Ammon's horn (tissue), 1 donor: Measurements from ENCODE around the gene SPAG17.

Experiments used
- DNase-seq: peaks from one replicate; pipeline ENCODE4 v3.0.0-alpha.2; 2016; ENCODE audit warnings: low spot score

The SPAG17 gene

DNA sequence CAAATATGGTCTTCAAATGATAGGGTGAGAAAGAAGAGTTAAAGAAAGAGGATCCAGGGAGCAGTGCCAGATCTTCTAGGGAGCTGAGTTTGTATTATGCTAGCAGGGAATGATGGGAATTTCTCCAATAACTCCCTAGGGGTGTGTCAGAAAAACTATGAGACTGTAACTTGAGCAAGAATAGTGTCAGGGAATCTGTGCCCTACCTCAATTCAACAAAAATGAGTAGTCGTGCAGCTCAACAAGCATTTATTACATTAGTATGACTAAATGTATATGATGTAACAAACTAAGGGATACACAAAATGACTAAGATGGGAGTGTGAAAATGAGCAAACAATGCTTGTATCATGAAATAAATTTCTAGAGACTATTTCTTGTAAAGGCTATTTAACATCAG lies 24.2 kb downstream of the SPAG17 start:
- no peak for DNase-seq

DNA sequence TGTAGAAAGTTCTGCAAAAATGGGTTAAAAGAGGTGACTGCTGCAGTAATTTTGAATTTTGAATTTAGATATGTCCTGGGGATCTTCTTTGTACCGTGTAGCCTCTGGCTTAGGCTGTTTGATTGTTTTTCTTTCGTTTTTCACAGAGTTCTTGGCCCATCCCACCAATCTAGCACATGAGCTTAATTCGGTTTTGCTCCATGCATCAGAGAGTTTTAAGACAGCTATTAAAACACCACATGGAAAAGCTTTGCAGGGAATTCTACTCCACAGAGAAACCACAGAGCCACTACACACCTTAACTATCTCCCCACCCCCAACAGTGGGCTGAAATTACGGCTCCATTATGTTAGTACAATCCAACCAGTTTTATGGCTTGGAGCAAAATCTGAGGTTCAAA lies 25.5 kb downstream of the SPAG17 start:
- no peak for DNase-seq

DNA sequence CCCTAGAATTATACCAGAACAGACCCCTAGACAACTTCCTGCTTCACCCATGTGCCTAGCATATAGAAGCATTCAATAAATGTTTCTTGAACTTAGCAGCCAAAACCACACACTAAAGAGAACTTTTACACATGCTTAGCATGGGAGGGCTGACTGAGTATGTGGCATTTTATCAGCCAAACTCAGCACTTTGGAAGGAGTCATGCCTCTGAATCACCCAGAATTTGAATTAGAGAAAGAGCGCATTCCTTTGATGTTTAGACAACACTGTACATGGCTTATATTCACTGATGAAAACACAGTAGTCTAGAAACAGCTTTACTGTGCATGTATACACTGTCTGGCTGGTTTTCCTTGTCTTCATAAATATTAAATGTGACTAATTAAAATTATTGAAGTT lies 26.1 kb downstream of the SPAG17 start:
- DNase-seq, result no peak

DNA sequence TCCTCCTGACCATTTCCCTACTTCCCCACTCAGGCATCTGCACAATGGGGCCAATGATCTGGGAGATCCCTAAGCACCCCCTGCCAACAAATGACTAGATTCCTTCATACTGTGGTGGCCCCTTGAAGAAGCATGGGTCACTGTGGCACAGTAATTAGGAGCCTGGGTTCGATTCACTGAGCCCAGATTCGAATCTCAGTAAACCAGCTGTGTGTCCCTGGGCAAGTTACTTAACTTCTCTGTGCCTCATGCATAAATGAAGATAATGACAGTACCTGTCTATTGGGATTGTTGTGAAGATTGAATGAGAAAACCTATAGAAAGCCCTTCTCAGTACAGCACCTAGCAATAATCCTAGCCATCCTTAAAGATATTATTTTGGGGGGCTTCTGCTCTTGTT lies 27.5 kb downstream of the SPAG17 start:
- DNase-seq, result no peak

DNA sequence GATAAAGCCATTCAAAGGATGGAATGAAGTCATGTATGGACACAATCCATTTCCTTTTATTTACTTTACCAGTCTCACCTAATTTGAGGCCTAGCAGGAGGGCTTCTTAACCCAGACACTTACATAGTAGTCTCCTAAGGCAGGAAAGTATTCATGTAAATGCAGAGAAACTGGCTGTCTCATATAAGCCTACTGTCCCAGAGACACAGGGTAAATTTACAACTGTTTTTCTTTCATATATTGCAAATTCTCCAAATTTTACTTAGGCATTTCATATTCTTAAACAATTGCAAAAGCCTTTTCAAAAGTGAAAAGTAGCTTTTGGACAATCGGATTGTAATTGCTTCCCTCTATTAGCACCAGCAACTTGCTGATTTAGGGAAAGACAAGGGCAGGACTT lies 29.9 kb downstream of the SPAG17 start:
- DNase-seq, result no peak

DNA sequence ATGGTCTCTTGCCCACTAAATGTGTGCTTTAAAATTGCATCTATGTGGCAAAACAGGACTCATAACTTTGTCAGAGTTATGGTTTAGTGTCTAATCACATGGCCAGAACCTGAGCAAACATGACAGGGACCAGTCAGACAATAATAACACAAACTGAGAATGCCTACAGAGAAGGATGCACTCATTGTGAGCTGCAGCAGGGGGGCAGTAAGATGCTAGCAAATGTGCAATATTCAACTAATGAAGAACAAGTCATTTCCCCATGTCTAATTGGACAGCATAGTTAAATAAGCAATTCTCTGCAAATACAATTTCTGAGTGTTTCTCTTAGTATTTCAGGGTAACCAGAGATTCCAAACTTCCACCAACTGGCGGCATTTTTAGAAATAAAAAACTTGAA lies 30.8 kb downstream of the SPAG17 start:
- DNase-seq, result peak; percentile 36

DNA sequence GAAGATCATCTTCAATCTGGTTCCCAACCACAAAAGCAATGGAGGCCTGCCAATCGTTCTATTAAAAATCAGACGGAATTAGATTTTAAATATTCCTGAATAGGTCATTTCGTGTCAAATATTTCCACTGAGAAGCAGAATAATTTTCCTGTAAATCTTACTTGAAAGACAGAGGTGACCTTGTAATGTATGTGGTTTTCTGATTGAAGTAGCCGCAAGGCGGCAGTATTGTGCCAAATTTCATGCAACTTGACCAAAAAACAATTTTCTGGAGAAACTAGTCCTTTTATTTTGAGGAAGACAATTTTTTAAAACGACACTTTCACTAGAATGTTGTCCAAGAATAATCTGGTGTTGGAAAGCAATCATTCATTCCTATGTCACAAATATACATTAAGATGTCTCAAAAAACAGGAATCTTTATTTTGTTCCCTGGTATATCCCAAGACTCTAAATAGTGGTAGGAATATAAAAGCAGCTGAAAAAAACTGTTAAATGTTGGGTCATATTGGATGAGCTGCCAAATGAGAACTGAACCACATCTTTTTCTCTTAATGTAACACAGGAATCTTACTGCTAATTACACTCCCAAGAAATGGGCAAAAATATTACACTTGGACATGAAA lies 33.6 kb downstream of the SPAG17 start:
- peak; percentile 55 for DNase-seq

DNA sequence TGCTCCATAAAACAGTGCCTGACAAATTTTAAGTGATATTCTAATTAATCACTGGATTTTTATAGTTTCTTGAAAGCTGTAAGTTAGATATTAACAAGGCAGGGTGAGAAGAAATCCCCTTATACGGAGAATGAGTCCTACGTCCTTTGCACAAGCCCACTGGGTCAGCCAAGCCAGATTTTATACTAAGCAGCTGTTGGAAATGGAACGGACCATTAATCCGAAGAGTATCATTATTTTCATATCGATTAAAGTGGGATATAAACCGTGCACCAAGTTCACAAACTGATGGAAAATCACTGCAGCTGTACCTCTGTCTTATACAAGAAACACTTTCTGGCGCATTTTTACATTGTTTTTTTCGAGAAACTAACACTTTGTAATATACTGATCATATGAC lies 35.2 kb downstream of the SPAG17 start:
- DNase-seq, result no peak

DNA sequence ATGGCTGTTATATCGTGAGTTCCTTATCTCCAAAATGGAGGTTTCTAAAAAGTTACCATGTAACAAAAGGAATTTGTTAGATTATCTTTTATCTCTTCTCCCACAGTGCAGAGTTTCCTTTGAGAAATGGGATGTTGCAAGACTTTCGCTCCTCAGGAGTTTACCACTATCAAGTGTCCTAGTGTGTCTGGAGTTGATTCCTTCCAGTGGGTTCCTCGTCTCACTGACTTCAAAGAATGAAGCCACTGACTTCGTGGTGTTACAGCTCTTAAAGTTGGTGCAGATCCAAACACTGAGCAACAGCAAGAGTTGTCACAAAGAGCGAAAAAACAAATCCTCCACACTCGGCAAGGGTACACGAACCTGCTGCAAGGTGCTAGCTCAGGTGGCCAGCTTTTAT lies 37.0 kb downstream of the SPAG17 start:
- DNase-seq, result no peak

DNA sequence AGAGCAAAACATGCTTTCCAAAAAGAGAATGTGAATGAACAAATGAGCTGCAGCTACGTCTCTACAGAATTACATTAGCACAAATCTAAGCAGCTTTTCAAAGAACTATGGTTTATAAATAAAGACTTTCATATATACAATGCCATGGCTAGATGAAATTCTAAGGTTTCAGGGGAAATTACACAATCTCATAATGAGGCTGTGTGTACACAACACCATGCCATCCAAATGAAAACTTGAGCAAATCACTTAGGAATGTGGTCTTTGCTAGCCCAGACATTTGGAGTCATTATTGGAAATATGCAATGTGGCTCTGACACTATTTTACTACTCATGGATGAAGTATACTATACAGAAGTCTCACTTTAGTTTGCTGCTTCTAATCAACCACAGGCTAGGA lies 37.5 kb downstream of the SPAG17 start:
- DNase-seq, result no peak

DNA sequence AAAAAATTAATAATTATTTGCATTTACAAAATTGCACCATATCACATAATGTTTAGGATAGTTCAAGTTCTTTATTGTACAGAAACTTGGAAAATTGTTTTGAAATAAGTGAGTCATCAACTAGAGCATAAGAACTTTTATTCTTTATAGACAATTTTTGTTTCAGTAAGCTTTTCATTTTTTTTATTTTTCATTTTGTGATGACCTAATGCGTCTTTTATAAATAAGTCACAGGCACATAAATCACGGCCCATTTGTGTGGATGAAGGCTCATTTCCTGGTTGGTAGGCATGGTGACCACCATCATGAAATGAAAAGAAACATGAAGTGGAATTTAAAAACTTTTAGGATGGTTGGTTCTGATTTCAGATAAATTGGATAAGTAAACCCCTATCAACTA lies 39.3 kb downstream of the SPAG17 start:
- no peak for DNase-seq

DNA sequence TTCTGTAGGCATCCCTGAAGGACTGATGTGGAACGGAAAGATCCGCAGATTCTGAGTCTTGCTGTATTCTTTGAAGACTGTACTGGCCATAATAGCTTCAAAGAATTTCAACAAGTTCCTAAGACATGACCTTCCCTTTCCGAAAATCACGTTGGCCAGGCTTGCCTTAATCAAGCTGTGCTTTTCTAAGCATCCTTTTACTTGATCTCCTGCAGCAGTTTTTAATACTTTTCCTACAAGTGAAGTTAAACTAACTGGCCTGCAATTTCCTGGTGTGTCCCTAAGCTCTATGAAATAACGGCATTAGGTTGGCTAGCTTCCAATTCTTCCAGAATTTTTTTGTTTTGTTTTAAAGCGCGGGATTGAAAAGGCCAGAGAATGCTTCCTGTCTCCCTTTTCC lies 40.3 kb downstream of the SPAG17 start:
- no peak for DNase-seq

DNA sequence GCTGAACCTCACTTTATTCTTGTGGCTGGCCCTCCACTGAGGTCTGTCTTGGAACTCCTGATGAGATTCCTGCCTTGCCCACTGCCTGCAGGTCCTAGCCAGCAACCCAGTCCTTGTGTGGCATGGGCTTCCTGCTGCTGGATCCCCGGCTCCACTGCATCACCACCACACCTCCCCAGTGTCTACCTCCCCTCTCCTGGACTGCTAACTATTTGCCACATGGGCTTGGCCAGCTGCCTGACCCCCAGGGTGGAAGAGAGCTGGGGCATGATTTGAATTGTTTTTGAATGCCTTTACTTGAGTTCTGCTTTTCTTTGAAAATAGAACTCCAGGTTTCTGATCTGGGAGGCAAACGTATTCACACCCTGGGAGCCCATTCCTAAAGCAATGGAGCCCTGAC lies 41.2 kb downstream of the SPAG17 start:
- DNase-seq, result no peak

DNA sequence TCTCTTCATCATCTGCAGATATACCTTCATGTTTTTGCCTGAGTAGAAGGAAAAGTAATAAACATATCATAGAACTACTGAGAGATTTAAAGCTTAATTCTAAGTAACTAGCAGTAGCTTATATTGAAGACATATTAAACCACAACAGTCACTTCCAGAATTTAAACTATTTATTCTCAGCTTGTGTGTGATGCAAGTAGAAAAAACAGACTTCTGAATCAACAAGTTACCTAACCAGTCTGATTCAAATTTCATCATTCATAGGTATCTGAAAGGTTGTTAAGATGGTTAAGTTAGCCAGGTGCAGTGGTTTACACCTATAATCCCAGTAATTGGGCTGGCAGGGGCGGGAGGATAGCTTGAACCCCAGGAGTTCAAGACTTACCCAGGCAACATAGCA lies 41.9 kb downstream of the SPAG17 start:
- no peak for DNase-seq

DNA sequence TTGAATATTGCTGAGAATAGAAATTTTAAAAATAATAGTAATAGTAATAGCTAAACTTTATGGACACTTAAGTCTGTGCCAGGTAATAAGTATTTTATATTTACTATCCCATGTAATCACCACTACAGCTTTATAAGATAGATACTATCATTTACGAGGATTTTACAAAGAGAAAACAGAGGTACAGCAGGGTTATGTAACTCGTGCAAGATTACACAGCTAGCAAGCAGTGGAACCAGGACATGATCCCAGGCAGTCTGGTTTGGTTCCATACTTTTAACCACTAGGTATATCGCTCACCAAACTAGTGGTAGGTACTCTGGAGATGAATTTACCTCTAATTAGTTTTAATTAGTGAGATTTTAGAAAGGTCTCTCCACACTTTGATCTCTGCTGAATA lies 42.5 kb downstream of the SPAG17 start:
- no peak for DNase-seq

DNA sequence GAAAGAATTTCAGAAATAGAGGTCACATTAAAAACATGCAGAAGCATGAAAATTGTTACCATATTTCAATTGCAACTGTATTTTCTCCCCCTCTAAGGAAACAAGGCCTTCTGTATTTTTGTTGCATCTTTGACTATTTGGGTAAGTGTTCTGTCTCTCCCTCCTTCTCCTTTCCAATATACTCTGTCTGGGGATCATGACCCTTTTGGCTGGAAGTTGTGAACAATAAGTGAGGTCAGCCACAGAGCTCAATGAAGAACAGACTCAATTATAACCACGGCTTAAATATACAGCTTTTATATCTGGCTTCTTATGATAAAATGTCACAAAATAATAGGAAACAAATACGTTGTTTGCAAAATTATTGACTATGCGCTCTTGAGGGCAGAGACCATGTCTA lies 47.1 kb downstream of the SPAG17 start:
- no peak for DNase-seq

DNA sequence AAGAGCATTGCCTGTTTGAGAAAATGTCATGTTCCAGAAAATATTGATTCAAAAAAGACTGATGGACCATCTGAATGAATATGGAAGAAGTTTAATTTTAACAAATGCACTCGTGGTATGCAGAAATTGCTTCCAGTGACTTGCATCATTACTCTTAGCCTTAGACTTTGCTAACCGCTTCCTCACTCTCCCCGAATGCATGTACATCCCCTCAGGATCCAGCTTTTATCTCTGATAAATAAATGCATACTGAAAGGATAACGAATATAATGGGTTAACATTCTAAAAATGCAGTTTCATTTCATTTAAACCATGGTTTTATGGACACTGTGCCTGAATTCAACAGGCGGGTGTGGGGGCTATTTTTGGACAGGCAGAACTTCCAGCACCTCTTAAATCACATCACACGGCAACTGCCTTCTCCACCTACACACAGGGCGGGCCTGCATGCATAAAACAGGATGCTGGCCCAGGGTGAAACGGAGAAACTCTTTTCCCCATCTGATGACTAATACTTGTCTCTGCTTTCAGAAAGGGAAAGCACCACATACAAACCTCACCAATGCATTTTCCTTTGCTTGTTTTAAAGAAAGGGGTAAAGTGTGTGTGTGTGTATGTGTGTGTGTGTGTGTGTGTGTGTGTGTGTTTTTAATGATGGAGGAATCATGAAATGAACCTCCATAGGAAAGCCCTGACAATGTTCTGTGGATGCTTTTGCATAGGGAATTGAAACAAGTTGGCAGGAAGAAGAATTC lies 48.7 kb downstream of the SPAG17 start:
- no peak for DNase-seq

DNA sequence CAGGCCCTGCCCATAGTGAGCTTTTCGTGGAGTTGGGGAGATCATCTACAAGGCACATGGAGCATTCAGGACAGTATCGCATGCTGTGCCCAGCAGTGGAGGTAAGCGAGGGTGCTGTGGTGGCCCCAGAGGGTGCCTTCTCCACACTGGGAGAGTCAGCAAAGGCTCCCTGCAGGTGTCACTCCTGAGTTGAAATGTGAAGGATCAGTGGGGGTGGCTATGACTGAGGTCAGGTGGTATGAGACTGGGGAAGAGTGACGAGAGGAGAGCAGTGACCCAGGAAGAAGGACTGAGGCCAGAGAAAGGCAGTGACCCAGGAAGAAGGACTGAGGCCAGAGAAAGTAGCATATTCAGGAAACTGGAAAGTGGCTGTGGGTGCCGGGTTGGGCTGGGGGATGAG lies 53.0 kb downstream of the SPAG17 start:
- DNase-seq, result no peak

DNA sequence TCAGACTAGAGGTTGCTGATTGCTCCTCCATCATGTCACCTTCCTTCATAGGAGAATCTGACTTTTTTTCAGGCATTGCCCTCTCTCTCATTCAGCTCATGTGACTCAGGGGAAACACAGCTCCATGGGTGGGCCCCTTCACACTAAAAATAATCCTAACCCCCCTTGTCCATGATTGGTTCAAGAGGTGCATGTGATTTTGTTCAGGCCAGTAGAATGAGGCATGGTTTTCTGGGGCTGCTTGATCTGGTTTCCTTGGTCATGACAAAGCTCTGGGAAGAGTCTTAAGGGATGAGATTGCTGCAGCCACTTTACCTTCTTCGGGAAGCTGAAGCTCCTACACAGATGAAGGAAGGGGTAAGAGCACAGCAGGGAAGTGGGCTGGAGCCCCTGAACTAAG lies 56.3 kb downstream of the SPAG17 start:
- DNase-seq, result no peak

DNA sequence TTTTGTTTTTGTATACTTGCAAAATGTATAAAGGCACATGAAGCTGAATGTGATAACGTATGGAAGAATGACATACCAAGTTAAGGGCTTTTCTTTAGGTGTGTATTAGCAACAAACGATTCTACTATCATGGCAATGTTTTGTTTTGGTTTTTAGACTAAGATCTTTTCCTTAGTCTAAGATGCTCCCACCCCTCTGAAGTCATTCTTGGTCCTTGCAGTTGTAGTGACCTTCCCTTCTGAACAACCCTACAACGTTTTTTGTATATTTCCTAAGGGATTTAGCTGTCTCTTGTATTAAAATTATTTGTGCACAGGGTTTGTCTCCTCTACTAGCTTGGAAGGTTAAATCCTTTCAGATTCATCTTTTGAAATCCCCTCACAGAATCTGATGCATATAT lies 61.0 kb downstream of the SPAG17 start:
- no peak for DNase-seq

DNA sequence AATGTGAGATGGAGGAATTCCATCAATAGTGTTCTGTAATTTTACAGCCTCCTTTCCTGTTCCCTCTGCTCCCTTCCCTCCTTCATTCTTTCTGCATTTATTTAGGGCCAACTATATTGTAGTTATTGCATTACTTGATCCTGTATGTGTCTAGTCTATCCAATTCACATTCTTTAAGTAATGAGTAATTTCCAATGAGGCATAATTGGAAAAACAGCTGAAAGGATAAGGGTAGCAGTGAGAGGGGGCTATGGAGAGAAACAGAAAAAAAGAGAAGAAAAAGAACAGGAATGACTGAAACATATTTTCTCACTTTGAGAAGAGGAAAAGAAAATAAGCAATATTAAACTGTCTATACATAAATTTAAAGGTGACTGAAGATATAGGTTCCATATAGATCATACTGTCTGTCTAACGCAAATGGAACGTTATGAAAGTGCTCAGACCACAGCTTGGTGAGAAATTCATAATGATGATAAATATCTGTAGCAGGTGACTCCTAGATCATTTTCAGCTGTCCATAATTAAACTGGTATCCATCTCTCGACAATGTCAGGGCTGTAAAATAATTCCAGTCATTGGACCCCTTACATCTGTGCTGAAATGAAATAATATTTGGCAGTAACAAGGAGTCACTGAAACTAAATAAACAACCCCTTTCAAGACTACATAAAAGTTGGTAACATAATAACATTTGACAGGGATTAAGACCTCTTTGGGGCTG lies 61.8 kb downstream of the SPAG17 start:
- DNase-seq, result no peak

DNA sequence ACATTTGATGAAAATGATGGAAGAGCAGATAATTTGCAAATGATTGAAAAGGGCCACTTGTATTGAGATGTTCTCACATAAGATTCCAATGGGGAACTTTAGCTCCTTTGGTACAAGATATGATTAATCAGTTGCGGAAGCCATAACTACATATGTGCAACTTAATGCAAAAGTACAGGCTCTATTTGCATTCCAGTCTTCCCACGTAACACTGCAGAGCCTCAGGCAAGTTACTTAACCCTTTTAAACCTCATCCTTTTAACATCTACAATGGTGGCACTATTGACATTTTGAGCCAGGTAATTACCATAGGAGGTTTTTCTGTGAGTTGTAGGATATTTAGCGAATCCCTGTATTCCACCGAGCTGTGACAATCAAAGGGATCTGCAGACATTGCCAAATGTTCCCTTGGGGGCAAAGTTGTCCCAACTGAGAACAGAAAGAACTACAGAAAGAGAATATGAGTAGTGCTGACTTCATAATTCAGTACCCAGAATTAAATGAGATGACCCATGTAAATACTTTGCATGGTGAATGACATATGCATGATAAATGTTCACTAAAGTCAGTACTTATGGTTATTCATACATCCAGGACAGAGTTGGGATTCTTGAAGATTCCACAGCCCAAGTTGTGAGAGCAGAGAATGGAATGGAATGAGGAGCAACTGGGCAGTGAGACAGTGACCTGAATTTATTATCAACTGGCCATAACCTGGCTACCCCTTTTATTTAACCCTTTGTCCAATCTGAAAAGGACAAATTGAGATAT lies 62.6 kb downstream of the SPAG17 start:
- DNase-seq, result no peak
